Loucy (cell line): ENCODE results near the gene POU2F1.
A peak's percentile ranks its signal among the peaks of the same experiment; 100 is the strongest.

Experiments used
- CTCF ChIP-seq: fragments of 200-600 bp; sonication (generic); conservative IDR thresholded peaks from 2 replicates; pipeline ENCODE4 v1.5.1; 2014; ENCODE audit warnings: mild to moderate bottlenecking, antibody characterized with exemption, low read length
- EZH2phosphoT487 ChIP-seq: fragments of 200-600 bp; IDR thresholded peaks from 2 replicates; pipeline ENCODE4 v1.6.1; 2018; ENCODE audit warnings: antibody characterized with exemption, mild to moderate bottlenecking, moderate library complexity, borderline replicate concordance

GRCh38 chr1:167454304-167454893, 233.7 kb downstream of the POU2F1 start:
- TF ChIP-seq CTCF (0 out of 2 replicates have a peak, but pooled peaks have one; percentile 8), EZH2phosphoT487 (no peak)
